GM18511 (cell line): ENCODE results near the gene CERS1.
"Not testable (repeated sequence)": the region's sequence is repeated elsewhere in the genome, so short reads cannot be mapped to it uniquely, and the experiment has no call there.

ENCODE experiments used
- ATAC-seq: cut with Tn5 transposase; IDR thresholded peaks from one replicate; pipeline ENCODE4 v1.9.1; 2021; ENCODE audit warnings: mild to moderate bottlenecking, moderate library complexity; ENCODE audit not compliant: unreplicated experiment

Gene CERS1

DNA sequence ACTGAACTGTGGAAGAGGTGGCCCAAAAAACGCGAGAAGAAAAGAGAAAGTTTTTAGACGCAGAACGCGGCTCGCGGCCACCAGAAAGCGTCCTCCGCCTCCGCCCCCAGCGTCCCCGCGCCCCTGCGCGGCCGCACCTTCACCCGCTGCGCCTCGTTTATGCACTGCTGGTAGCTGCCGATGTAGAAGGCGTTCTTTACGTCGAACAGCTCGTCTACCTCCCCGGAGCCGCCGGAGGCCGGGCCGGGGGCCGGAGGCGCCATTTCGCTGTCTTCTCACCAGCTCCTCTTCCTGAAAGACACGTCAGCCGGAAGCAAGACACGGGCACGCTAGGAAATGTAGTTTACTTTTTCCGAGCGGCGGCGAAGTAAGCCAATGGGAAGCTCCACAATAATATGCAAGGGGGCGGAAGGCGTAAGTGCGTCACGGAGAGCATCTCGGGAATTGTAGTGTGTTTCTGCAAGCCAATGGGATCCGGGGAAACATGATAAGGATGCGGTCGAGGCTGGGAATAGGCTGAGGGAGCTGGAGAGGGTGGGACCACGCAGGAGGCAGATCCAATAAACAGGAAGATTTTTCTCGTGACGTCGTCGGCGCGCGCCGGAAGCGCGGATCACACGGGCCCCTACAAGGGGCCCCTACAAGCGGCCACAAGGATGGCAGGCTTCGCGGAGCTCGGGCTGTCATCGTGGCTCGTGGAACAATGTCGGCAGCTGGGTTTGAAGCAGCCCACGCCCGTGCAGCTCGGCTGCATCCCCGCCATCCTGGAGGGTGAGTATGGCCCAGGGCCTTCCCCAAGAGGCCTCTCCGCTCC lies 23.3 kb upstream of the CERS1 start, which contains the start of the genes COPE and DDX49:
COPE (minus strand) TSS at position 302 of the 814 bp plus-strand sequence; CDS start at position 263, 39 bp downstream.
DDX49 (plus strand) TSS at position 630 of the 814 bp plus-strand sequence; CDS start at position 657, 27 bp downstream.
- peak; percentile 93 for ATAC-seq

DNA sequence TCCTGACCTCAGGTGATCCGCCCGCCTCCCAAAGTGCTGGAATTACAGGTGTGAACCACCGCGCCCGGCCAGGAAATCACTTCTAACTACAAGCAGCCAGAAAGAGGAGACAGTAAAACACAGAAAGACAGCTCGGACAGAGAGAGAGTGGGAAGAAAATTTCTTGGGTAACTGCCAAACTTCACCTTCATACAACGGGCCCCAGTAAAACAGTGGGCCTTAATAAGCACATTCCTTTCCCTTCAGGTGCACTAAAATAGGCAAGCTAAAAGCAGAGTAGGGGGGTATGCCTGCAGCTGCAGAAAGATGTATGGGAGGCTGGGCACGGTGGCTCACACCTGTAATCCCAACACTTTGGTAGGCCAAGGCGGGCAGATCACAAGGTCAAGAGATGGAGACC lies 21.6 kb upstream of the CERS1 start:
- ATAC-seq = not testable (repeated sequence)

DNA sequence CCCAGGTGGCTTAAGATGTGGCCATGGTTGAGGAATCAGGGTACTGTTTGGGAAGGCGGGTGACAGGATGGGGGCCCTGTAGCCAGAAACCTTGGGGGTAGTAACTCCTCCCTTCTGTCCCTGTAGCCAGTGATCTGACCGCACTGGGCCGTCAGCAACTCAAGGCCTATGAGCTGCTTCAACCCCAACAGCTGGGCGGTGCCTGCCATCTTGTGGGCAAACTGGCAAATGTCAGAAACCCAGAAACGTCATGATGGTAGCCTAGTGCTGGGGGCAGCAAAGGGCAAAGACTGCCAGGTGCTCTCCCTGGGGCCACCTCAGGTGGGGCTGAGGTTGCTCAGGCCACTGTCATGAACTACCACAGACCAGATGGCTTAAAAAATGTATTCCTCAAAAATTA lies 19.7 kb upstream of the CERS1 start:
- no peak for ATAC-seq

DNA sequence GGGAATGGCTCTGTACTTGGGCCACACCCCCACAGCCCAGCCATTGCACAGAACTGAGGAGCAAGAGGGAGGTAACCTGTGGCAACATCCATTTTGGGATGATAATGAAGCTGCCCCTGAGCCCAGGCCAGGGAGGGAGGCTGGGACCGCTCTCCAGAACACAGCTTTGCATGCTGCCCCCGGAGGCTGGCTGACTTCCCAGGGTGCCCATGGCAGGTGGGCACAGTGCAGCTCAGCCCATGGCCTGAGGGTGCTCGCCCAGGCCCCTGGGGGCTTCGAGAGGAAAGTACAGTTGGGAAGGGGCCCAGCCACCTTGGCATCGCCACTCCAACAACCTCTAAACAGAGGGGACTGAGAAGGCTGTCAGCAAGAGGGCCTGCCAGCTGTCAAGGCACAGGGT lies 17.5 kb upstream of the CERS1 start:
- no peak for ATAC-seq

DNA sequence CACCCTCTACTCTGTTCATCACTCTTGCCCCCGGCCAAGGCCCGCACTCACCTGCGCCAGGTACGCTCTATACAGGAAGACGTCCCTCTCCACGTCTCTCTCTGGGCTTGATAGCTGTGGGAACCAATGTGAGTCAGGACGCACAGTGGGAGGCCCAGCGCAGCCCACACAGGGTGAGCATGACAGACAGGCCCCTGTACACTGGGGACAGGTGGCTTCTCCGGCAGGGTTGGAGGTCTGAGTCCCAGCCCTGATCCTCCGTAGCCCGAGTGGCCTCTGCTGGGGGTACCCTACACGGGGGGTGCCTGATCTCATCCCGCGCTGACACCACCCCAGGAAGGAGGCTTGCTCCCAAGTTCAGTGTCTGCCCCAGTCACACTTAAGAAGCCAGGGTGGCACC lies 17.0 kb upstream of the CERS1 start:
- ATAC-seq = no peak

DNA sequence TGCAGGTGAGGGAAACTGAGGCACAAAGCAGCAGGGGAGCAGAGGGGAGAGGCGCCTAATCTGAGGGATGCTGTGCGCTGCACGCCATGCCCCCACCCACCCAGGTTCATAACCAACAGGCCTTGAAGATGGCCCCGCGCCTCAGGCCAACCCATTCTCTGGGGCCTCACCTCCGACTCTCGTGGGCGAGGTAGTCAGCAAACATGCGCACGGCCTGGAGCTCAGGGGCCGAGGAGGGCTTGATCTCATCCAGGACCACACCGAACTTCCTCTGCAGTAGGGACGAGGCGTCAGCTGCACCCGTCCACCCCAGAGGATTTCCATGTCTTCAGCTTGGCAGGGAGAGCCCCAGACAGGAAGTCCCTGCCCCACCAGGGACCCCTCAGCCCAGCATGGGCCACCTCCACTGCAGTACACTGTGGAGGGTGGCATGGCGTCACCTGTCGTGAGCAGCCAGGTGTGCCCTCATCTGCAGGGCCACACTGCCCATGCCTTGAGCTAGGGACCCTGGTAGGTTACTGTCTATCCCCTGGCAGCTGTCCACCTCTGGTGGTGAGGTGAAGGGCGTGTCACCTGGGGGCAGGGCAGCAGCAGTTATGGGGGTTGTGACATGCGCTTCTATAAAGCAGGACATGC lies 15.0 kb upstream of the CERS1 start:
- ATAC-seq = no peak

DNA sequence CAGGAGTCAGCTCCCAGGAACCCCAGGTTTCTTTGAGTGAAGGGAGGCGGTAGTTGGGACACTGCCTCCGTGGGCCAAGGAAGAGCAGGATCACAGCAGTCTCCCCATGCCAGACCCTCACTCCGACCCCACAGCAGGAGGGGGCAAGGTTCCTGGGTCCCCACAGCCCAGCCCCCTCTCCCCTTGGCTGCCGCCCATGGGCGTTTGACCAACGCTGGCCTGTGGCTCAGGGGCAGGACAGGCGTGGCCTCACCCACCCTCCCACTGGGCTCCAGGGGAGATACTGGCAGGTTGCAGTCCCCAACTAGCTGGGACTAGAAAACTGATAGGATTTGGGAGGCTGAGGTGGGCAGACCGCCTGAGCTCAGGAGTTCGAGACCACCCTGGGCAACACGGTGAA lies 14.1 kb upstream of the CERS1 start:
- ATAC-seq = no peak

DNA sequence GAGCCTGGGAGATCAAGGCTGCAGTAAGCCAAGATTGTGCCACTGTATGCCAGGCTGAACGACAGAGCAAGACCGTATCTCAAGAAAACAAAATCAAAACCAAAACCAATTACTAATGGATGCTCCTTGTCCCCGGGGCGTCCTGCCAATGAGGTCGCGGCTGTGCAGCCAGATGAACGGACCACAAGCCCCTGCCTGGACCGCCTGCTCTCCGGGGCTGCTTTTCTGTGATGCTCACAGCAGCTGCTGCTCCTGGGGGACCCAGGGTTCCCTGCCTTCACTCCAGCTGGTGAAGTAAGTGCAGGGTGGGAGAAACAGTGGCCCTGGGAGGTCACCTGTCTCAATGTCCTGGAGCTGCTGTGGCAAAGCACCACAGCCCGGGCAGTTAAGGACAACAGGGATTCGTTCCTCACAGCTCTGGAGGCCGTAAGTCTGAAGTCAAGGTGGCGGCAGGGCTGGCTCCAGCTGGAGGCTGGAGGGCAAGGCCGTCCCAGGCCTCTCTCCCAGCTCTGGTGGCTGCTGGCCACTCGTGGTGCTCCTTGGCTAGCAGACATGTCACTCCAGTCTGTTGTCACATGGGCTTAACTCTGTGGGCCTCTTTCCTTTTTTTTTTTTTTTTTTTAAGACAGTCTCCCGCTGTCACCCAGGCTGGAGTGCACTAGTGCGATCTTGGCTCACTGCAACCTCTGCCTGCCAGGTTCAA lies 13.1 kb upstream of the CERS1 start:
- no peak for ATAC-seq

DNA sequence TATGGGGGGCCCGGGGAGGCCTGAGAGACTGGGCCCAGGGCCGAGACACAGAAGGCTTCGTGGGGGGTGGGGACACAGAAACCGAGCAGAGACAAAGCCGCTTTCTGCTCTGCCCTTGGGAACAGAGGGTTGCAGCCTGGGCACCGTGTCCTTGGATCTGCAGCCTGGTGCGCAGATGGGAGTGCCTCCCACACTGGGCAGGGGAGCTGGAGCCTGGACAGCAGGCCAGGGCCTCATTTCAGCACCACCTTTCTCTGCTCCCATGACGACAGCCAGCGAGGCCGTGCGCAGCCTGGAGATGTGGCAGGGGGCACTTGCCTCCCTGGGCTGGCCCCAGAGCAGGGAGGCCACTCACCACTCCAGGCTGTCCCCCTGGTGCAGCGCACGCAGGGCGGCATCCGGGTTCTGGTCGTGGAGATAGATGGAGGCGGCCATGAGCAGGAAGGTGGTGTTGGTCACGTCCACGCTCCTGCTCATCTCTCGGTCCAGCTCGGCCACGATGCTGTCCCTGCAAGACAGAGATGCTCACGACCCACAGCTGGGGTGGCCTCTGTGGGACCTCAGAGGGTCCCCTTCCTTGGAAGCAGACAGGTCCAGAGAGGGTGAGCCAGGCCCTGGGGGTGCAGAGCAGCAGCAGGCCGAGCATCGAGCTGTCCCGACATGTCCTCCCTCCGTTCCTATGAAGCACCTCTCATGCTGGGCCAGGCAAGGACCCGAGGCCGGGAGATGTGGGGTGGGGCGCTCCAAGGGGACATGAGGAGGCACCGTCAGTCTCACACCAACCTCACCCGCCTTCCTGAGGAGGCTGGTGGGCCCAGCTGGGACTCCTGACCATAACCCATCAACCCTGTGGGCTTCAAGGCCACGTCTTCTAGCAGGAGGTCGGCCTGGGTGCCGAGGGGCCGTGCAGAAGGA lies 10.9 kb upstream of the CERS1 start:
- no peak for ATAC-seq

DNA sequence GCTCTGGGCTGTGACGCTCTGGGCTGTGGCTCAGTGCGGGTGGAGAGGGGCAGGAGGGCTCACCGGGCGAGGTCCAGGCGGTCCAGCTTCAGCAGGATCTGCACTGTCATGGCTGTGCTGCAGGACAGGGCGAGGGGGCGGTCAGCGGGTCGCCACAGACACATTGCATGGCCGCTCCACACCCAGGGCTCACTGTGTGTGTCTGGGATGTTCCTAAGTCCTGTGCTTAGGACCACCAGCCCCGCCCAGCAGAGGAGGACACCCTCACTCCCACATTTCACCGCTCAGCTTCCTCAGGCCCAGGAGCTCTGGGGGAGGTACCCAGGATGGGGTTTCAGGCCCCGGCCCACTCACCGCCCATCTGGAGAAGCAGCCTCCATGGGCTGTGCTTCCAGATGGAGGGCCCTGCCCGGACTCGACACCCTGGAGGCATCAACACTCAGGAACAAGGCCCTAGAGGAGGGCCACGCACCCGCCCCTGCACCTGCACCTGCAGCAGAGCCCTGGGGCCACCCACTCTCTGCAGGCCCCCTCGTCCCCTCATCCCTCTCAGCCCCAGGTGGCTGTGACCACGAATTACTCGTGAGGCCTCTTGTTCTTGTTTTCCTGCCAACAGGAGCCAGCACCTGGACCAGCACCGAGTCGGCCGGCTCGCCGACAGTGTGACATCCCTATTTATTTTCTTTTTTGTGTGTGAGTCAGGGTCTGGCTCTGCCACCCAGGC lies 9.7 kb upstream of the CERS1 start:
- ATAC-seq = no peak

DNA sequence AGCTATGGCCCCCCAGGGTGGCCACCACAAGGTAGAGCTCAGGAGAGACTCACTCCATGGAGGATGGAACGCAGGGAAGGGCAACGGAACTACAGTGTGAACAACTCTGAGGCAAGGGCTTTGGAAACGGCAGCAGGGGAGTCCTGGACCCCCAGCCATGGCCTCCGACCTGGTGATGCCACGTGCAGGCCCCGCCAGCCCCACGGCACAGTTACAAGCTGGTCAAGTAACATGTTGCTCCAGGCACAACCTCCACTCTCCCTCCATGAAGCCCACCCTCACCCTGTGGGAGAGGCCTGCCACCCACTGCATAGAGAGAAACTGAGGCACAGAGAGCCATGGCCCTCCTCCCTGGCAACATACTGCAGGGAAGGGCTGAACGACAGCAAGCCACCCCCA lies 9.1 kb upstream of the CERS1 start:
- ATAC-seq = no peak

DNA sequence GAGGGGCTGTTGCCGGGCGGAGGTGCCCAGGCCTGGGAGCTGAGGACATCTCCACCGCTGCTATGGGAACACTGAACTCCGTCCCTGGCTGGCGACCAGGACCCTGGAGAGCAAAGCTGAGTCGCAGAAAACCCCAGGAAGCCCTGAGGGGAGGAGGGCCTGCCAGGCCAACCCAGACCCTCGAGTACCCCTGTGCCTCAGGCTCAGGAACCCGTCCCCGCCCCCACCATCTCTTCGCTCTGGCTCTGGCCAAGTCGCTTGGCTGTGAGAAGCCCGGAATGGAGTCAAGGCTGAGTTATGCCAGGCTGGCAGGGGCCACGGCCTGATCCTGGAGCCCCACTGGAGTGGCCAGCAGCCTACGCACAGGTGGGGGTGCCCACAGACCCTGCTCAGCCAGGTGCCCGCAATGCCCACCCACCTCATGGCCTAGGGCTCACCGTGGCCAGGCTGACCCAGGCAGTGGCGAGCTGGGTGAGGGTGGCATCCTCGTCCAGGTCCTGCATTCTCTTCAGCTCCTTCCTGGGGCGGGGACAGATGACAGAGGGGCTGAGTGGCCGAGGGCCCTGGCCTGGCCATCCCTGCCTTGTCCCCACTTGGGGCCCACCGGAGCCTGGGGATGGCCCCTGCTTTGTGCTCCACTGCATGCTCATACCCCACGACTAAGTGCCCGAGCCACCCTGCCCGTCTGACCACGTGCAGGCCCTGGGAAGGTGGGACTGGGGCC lies 8.5 kb upstream of the CERS1 start:
- no peak for ATAC-seq

DNA sequence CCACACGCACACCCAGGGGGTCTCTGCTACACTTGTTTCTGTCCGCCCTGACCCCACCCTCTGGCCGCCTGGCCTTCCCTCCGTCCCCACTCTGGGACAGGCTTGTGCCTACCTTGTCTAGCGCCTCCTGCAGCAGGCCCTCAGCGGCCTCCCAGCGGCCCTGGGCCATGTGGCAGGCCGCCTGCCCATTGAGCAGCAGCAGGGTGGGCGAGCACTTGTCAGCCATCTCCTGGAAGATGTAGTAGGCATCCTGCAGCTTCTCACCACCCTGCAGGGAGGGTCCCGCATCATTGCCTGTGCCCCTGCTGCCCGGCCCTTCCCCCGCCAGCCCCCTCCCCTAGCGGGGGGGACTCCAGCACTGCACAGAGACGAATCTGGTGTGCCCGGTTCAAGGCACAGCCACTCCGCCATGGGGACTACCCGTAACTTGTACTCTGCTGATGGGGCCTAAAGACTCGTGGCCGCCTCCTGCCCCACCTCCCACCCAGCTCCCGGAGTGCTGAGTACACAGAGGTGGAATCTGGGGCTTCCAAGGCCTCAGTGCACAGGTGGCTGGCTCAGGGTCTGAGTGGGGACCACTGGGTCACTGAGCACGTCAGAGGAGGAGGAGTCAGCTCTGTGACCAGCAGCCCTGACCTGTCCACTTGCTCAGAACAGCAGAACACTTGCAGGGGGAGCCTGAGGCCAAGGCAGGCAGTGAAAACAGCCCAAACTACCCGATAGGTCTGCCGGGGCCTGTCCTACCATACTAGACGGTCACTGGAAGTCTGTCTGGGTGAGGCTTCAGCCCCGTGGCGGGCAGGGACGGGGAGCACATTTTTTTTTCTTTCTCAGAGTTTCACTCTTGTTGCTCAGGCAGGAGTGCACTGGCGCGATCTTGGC lies 7.4 kb upstream of the CERS1 start:
- ATAC-seq = no peak

DNA sequence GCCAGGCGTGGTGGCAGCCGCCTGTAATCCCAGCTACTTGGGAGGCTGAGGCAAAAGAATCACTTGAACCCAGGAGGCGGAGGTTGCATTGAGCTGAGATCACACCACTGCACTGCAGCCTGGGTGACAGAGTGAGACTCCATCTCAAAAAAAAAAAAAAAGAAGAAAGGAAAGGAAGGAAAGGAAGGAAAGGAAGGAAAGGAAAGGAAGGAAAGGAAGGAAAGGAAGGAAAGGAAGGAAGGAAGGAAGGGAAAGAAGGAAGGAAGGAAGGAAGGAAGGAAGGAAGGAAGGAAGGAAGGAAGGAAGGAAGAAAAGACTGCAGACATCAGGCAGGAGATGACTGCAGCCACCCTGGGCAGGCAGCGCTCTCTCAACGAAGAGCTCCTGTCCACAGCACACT lies 6.6 kb upstream of the CERS1 start:
- not testable (repeated sequence) for ATAC-seq

DNA sequence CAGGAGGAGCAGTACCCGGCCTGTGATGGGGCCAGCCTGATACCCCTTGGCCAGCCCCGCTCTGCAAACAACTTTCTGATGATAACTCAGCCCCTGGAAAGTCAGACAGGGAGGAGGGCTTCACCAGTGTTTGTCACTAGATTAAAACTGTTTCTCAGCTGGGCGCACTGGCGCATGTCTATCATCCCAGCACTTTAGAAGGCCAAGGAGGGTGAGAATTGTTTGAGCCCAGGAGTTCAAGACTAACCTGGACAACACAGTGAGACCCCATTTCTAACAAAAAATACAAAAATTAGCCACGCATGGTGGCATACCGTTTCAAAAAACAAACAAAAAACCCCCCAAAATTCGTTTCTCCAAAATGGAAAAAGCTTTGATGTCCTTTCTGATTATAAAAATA lies 5.5 kb upstream of the CERS1 start:
- ATAC-seq = no peak

DNA sequence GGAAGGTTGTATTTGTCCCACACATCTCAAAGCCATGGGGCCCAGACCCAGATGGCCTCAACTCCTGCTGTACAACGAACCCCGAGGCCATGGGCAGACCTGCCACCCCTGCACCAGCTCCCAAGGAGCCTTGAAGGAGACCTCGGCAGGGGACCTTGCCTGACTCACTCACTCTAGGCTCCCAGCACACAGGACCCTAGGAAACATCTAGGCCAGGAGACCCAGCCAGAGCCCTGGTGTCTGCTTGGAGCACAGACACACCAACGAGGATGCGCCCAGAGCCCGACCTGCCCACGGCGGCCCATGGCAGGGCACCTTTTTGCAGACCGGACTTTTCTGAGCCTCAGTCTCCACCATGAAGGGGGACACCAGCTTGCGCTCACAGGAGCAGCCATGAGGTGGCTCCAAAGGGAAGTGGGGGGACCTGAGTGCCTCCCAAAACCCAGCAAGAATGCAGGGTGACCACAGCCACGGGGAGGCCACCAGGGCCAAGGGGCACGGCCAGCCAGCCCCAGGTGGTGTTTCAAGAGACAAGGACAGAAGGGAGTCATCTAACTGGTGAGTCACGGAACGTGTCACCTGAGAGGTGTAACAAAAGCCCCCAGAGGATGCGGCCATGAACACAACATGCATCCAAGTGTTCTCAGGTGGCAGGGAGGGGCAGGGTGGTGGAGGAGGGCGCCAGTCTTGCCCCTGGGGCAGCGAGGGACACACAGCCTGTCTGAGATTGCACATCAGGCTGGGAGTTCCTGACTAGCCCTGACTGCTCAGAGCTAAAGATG lies 4.9 kb upstream of the CERS1 start:
- ATAC-seq = no peak
